ENCODE measurements around the gene SYNE1.
"Not testable (repeated sequence)": the region's sequence is repeated elsewhere in the genome, so short reads cannot be mapped to it uniquely, and the experiment has no call there.

Gene SYNE1

DNA sequence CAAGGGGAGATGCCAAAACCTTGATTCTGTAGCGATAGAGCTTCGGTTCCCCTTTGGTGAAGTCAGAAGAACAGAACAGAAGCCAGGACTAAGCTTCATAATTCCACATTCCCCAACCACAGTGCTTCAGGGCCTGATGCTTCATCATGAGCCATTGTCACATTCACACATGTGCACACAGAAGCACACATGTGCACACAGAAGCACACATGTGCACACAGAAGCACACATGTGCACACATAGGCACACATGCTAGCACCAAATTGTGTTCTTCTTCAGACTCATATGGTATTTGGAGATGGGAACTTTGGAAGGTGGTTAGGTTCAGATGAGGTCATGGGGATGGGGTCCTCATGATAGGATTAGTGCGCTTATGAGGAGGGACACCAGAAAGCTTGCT, 183.2 kb downstream of the SYNE1 start:
- DNase-seq, result no peak
- in situ Hi-C loops (cut with MboI; ENCODE audit: low pct_unique_long_range_greater_than_20kb, low sequenced_read_pairs), result no loop called here

DNA sequence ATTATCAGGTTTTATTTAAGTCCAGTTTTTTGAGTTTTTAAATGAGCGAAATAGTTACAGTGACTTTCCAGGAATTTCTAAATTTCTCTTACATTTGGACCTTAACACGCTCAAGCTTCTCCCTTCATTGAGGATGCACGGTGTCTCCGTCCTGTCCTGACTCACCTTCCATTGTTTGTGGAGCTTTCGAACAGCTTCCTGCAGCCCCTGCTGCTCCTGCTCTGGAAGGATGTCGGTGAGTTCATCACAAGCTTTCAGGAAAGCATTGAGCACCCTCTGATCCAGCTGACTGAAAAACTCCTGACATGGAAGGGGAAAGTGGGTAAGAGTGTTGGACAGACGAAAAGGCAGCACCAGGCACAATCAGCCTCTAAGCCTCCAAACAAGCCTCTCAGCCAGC, 183.7 kb downstream of the SYNE1 start:
- in situ Hi-C loops (cut with MboI; ENCODE audit: low pct_unique_long_range_greater_than_20kb, low sequenced_read_pairs), result no loop called here
- DNase-seq, result no peak

GRCh38 chr6:152452639-152453038, 184.5 kb downstream of the SYNE1 start:
- no peak for DNase-seq
- in situ Hi-C loops (cut with MboI; ENCODE audit: low pct_unique_long_range_greater_than_20kb, low sequenced_read_pairs), result no loop called here

GRCh38 chr6:152450519-152450918, 186.6 kb downstream of the SYNE1 start:
- no peak for DNase-seq
- in situ Hi-C loops (cut with MboI; ENCODE audit: low pct_unique_long_range_greater_than_20kb, low sequenced_read_pairs), result no loop called here

DNA sequence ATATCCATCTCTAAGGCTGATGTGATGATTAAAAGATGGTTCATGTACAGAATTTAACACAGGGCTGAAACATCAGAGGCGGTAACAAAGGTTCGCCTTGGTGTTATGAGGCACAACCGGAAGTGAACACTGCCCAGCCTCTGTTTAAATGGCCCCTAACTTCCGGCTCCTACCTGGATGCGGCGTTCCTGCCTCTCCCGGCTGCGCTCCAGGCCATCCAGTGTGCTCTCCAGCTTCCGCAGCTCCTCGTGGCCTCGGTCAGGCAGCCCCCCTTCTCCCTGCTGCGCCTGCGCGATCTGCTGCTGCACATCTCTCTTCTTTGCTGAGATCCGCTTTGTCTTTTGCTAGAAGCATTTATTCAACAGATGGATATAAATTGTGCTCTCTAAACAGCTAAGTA, 195.3 kb downstream of the SYNE1 start:
- in situ Hi-C loops (cut with MboI; ENCODE audit: low pct_unique_long_range_greater_than_20kb, low sequenced_read_pairs), result no loop called here
- no peak for DNase-seq

- DNase-seq, result no peak
- in situ Hi-C loops (cut with MboI; ENCODE audit: low pct_unique_long_range_greater_than_20kb, low sequenced_read_pairs), result no loop called here
Observed at GRCh38 chr6:152435816-152436215, 201.3 kb downstream of the SYNE1 start.

- DNase-seq, result no peak
- in situ Hi-C loops (cut with MboI; ENCODE audit: low pct_unique_long_range_greater_than_20kb, low sequenced_read_pairs), result no loop called here
Observed at GRCh38 chr6:152432758-152433157, 204.4 kb downstream of the SYNE1 start.

DNA sequence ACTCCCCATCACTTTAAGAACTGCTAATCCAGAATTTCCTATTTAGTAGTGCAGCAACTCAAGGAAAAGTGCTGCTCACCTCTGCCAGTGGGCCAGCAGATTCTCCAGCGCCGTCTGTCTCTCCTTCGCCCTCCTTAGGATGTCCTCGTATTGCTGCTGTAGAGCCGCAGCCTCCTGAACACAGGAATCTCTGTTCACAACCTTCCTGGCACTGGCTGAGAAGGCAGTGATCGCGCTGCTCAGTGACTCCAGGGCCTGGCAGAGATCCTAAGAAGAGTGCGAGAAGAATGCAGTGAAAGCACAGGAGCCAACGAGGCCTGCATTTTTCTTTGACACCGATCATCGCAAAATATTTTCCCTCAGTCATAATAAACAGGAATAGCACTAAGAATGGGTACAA, 209.0 kb downstream of the SYNE1 start:
- in situ Hi-C loops (cut with MboI; ENCODE audit: low pct_unique_long_range_greater_than_20kb, low sequenced_read_pairs), result no loop called here
- no peak for DNase-seq

GRCh38 chr6:152426276-152426675, 210.9 kb downstream of the SYNE1 start:
- DNase-seq, result no peak
- in situ Hi-C loops (cut with MboI; ENCODE audit: low pct_unique_long_range_greater_than_20kb, low sequenced_read_pairs), result no loop called here

- in situ Hi-C loops (cut with MboI; ENCODE audit: low pct_unique_long_range_greater_than_20kb, low sequenced_read_pairs), result no loop called here
Observed at GRCh38 chr6:152423216-152424103, 213.7 kb downstream of the SYNE1 start.

GRCh38 chr6:152421496-152421895, 215.7 kb downstream of the SYNE1 start:
- in situ Hi-C loops (cut with MboI; ENCODE audit: low pct_unique_long_range_greater_than_20kb, low sequenced_read_pairs); DNase-seq: not testable (repeated sequence)

More at GRCh38 chr6:152423216-152424103, 213.7 kb downstream of the SYNE1 start:
- peak; percentile 2 for DNase-seq

DNA sequence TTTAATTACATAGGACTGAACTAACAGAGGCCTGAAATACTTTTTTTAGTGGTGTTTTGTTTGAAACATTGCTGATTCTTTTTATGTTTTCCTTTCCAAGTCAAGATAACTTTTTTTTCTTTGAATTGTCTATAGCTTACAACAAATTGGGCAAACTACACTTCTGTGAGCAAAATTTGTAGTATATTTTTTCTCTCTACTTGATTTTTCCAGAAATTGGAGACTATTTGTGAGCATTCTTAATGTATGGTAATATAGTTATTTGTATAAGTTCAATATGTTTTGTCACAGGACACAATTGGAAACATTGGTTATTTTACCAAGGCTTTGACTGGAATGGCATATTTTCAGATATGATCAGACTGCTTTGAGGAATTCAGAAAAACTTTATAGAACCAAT, 216.5 kb downstream of the SYNE1 start:
- DNase-seq, result no peak
- in situ Hi-C loops (cut with MboI; ENCODE audit: low pct_unique_long_range_greater_than_20kb, low sequenced_read_pairs), result no loop called here

- DNase-seq, result no peak
- in situ Hi-C loops (cut with MboI; ENCODE audit: low pct_unique_long_range_greater_than_20kb, low sequenced_read_pairs), result no loop called here
Observed at GRCh38 chr6:152418551-152418950, 218.6 kb downstream of the SYNE1 start.

DNA sequence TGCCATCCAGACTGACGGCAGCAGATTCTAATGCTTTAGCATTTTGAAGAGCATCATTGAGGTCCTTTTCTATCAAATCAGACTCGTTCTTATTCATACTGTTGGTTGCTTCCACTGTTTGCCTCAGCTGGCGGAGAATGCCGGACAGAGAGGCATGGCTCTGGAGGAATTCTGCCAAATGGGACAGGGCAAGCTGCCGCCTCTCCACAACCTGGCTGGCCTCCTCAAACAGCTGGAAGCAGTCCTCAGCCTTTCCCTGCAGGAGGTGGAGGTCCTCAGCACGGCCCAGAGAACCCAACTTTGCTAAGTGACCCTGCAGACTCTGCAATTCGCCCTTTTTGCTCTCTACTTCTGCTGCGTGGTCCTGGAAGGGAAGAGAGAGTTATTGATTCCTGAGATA, 220.5 kb downstream of the SYNE1 start:
- DNase-seq, result no peak
- in situ Hi-C loops (cut with MboI; ENCODE audit: low pct_unique_long_range_greater_than_20kb, low sequenced_read_pairs), result no loop called here

GRCh38 chr6:152404936-152405595, 232.1 kb downstream of the SYNE1 start:
- DNase-seq, result no peak
- in situ Hi-C loops (cut with MboI; ENCODE audit: low pct_unique_long_range_greater_than_20kb, low sequenced_read_pairs), result no loop called here

GRCh38 chr6:152404086-152404857, 232.9 kb downstream of the SYNE1 start:
- in situ Hi-C loops (cut with MboI; ENCODE audit: low pct_unique_long_range_greater_than_20kb, low sequenced_read_pairs), result no loop called here
- no peak for DNase-seq

DNA sequence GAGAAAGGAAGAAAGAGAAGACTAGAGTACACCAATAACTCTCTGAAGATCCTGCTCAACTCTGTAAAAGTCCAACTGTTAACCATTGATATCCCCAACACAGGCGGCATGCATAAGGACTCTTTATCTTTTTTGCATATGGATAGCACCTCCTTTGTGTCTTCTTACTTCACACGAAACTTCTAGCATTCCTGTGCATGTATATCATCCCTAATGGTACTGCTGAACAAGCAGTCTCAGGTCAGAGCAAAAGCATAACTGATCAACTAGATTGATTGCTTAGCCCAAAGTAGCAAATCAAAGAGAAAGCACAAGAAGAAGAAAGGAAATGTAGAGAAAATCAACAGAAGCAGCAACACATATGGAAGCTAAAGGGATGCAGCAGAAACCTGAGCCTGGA, 234.4 kb downstream of the SYNE1 start:
- in situ Hi-C loops (cut with MboI; ENCODE audit: low pct_unique_long_range_greater_than_20kb, low sequenced_read_pairs), result no loop called here
- DNase-seq, result no peak

- DNase-seq, result no peak
- in situ Hi-C loops (cut with MboI; ENCODE audit: low pct_unique_long_range_greater_than_20kb, low sequenced_read_pairs), result no loop called here
Observed at GRCh38 chr6:152401978-152402377, 235.2 kb downstream of the SYNE1 start.

GRCh38 chr6:152399399-152399798, 237.8 kb downstream of the SYNE1 start:
- no peak for DNase-seq
- in situ Hi-C loops (cut with MboI; ENCODE audit: low pct_unique_long_range_greater_than_20kb, low sequenced_read_pairs), result no loop called here

DNA sequence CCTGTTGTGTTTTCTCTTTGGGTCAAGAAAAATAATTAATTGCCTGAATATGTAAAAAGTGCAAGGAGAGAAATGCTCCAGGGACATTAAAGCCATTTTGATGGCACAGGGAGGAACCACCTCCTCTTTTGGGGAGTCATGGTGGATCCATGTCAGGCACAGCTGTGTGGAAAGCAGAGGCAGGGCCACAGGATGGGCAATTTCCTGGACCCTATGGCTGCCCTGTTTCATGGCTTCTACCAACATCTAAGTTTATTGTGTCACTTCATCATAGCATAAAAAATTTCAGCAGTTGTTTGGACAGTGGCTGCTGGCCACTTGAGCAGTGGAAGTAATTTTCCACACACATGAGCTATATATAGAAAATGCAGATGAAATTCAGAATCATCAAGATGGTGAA, 238.2 kb downstream of the SYNE1 start:
- no peak for DNase-seq
- in situ Hi-C loops (cut with MboI; ENCODE audit: low pct_unique_long_range_greater_than_20kb, low sequenced_read_pairs), result no loop called here

Measured in KBM-7 (cell line).